HepG2 (cell line): Measurements from ENCODE around the gene ATP2B2. TPM values are rescaled to one million over a fixed set of nuclear protein-coding genes. Genes with fewer than 3 reads are reported as not detected.

Experiments used
- ATAC-seq: fragments of 200-7000 bp; cut with Tn5 transposase; 3 replicates; pipeline ENCODE4 v1.9.1; 2020; ENCODE audit warnings: mild to moderate bottlenecking, moderate library complexity
- BruUV-seq: library from RNA; stranded (reverse); fragments of 400-500 nt; replicated peaks from 2 replicates; lab custom pipeline; 2021; lab: Mats Ljungman, UMichigan
- CTCF ChIA-PET: fragments of 300-600 bp; formaldehyde crosslinking; extraction: SDS; loops from one replicate; lab custom pipeline; 2021; ENCODE audit warnings: low total read pairs, inconsistent platforms, low intra/inter-chr PET ratio; lab: Yijun Ruan, JAX
- POLR2A ChIA-PET: fragments of 350-600 bp; sonication (Branson Sonifier 250); formaldehyde crosslinking; loops from one replicate; lab custom pipeline; 2020; ENCODE audit warnings: antibody characterized with exemption, inconsistent platforms; lab: Yijun Ruan, JAX
- DNase-seq: peaks from one replicate; pipeline ENCODE4 v3.0.0-alpha.2; 2015; ENCODE audit warnings: low spot score
- FAIRE-seq: peaks from 3 replicates; lab custom pipeline; 2011; peaks lifted over from hg19 to GRCh38; lab: Jason Lieb, UNC
- H2AFZ ChIP-seq: one replicate; pipeline ENCODE4 v1.6.1; 2011; ENCODE audit warnings: low read length, inconsistent platforms
- H3K27ac ChIP-seq: fragments of 300-600 bp; 3 replicates; pipeline ENCODE4 v1.8.0; 2011; ENCODE audit warnings: mixed run types, mild to moderate bottlenecking, mixed read lengths, low read length, inconsistent platforms; ENCODE audit not compliant: insufficient read depth; ENCODE audit errors: extremely low read length
- H3K27me3 ChIP-seq, 2 experiments: fragments of 200-600 bp in 1 of 2; 2 replicates in 1 of 2; 3 replicates in 1 of 2; pipeline versions ENCODE4 v1.6.0 to v1.8.0; 2011; ENCODE audit warnings: low read length in 2 of 2, mild to moderate bottlenecking in 2 of 2, moderate library complexity in 2 of 2, inconsistent platforms in 1 of 2; ENCODE audit not compliant: insufficient read depth in 2 of 2, control insufficient read depth in 1 of 2
- H3K36me3 ChIP-seq, 2 experiments: fragments of 200-600 bp in 1 of 2; replicated peaks in 1 of 2; 2 replicates in 1 of 2; 3 replicates in 1 of 2; pipeline versions ENCODE4 v1.5.1 to v1.8.0; 2011; ENCODE audit warnings: low read length in 2 of 2, inconsistent platforms in 1 of 2; ENCODE audit not compliant: insufficient read depth in 2 of 2, control insufficient read depth in 1 of 2
- H3K4me1 ChIP-seq: 2 replicates; pipeline ENCODE4 v1.5.1; 2012; ENCODE audit warnings: low read length, inconsistent platforms; ENCODE audit not compliant: insufficient read depth
- H3K4me2 ChIP-seq: 2 replicates; pipeline ENCODE4 v1.6.0; 2011; ENCODE audit warnings: low read depth, low read length, inconsistent platforms
- H3K4me3 ChIP-seq, 3 experiments: fragments of 200-600 bp in 1 of 3; sonication (generic), shearing (Covaris generic) in 1 of 3; replicated peaks in 1 of 3; 2 replicates each; pipeline ENCODE4 v1.5.1; 2011 to 2016; ENCODE audit warnings: low read length in 3 of 3, inconsistent platforms in 2 of 3, low read depth in 2 of 3, mild to moderate bottlenecking in 2 of 3, control low read depth in 1 of 3, mixed read lengths in 1 of 3; ENCODE audit not compliant: insufficient read depth in 1 of 3
- H3K79me2 ChIP-seq: one replicate; pipeline ENCODE4 v1.6.1; 2011; ENCODE audit warnings: low read length, inconsistent platforms; ENCODE audit not compliant: insufficient read depth
- H3K9ac ChIP-seq: 2 replicates; pipeline ENCODE4 v1.6.0; 2011; ENCODE audit warnings: mild to moderate bottlenecking, low read depth, low read length, inconsistent platforms; ENCODE audit not compliant: insufficient read depth
- H3K9me3 ChIP-seq: 2 replicates; pipeline ENCODE4 v1.5.1; 2012; ENCODE audit warnings: mild to moderate bottlenecking, low read length
- H4K20me1 ChIP-seq: 2 replicates; pipeline ENCODE4 v1.6.0; 2011; ENCODE audit warnings: inconsistent platforms, mild to moderate bottlenecking, low read length, moderate library complexity; ENCODE audit not compliant: insufficient read depth
- ARNT ChIP-seq: fragments of 450-650 bp; IDR thresholded peaks from 2 replicates; pipeline ENCODE4 v1.6.1; 2017
- HMG20A ChIP-seq: IDR thresholded peaks from 2 replicates; pipeline ENCODE4 v1.6.1; 2016; ENCODE audit warnings: borderline replicate concordance
- HNRNPK ChIP-seq: fragments of 200-400 bp; formaldehyde crosslinking; IDR thresholded peaks from 2 replicates; pipeline ENCODE4 v1.6.1; 2018; ENCODE audit warnings: low read length, low read depth, moderate library complexity, mild to moderate bottlenecking; ENCODE audit not compliant: poor library complexity, severe bottlenecking
- ISX ChIP-seq: sonication (generic); formaldehyde crosslinking; conservative IDR thresholded peaks from 2 replicates; pipeline ENCODE4 v1.5.0; 2020; ENCODE audit warnings: missing genetic modification reagents
- KAT2B ChIP-seq: fragments of 150-350 bp; IDR thresholded peaks from 2 replicates; pipeline ENCODE4 v1.6.1; 2014; ENCODE audit warnings: low read depth, low read length, borderline replicate concordance
- NFIB ChIP-seq: sonication (generic); formaldehyde crosslinking; IDR thresholded peaks from 2 replicates; pipeline ENCODE4 v1.9.0; 2021; ENCODE audit warnings: missing genetic modification reagents, mild to moderate bottlenecking, borderline replicate concordance
- POLR2A ChIP-seq, 2 experiments: IDR thresholded peaks; 2 replicates each; pipeline ENCODE4 v1.6.1; 2011; ENCODE audit warnings: low read depth in 2 of 2, low read length in 2 of 2, mild to moderate bottlenecking in 1 of 2, moderate library complexity in 1 of 2; ENCODE audit not compliant: insufficient read depth in 1 of 2
- POLR2AphosphoS2 ChIP-seq: IDR thresholded peaks from 2 replicates; pipeline ENCODE4 v1.6.1; 2011; ENCODE audit warnings: low read depth, low read length, improper control_type of control experiment
- TOE1 ChIP-seq: sonication (generic); formaldehyde crosslinking; IDR thresholded peaks from 2 replicates; pipeline ENCODE4 v1.4.0; 2020; ENCODE audit warnings: mild to moderate bottlenecking, missing genetic modification reagents
- ZBTB26 ChIP-seq: IDR thresholded peaks from 2 replicates; pipeline ENCODE4 v1.6.1; 2016; ENCODE audit warnings: missing compliant biosample characterization, missing genetic modification reagents, borderline replicate concordance
- ZBTB37 ChIP-seq: sonication (generic); formaldehyde crosslinking; IDR thresholded peaks from 2 replicates; pipeline ENCODE4 v1.4.0; 2020; ENCODE audit warnings: mild to moderate bottlenecking, missing genetic modification reagents
- ZFP82 ChIP-seq: sonication (generic); formaldehyde crosslinking; IDR thresholded peaks from 2 replicates; pipeline ENCODE4 v1.5.1; 2020; ENCODE audit warnings: mild to moderate bottlenecking, missing genetic modification reagents, borderline replicate concordance
- ZNF333 ChIP-seq: sonication (generic); formaldehyde crosslinking; IDR thresholded peaks from 2 replicates; pipeline ENCODE4 v1.4.0; 2020; ENCODE audit warnings: mild to moderate bottlenecking, missing genetic modification reagents, borderline replicate concordance
- ZNF570 ChIP-seq: sonication (generic); formaldehyde crosslinking; IDR thresholded peaks from 2 replicates; pipeline ENCODE4 v1.4.0; 2020; ENCODE audit warnings: mild to moderate bottlenecking, missing genetic modification reagents, borderline replicate concordance
- ZSCAN30 ChIP-seq: sonication (generic); formaldehyde crosslinking; IDR thresholded peaks from 2 replicates; pipeline ENCODE4 v1.5.0; 2020; ENCODE audit warnings: mild to moderate bottlenecking, missing genetic modification reagents
- WGBS: methylation state at CpG from one replicate; pipeline ENCODE4 v1.1.6; 2017; ENCODE audit warnings: low lambda C conversion rate; 5-methylcytosine and 5-hydroxymethylcytosine counted together
- in situ Hi-C: cut with HindIII; loops from 2 replicates; pipeline ENCODE4 v1.10.0; 2017; ENCODE audit warnings: low pct_unique_long_range_greater_than_20kb; ENCODE audit not compliant: extremely low pct_ligation_motif_present
- intact Hi-C: fragments of 100-400 bp; cut with micrococcal nuclease; formaldehyde crosslinking; loops from one replicate; pipeline ENCODE4 v1.10.0; 2022; ENCODE audit not compliant: unreplicated experiment
- polyA plus RNA-seq, 8 experiments: library from polyadenylated mRNA; depleted of rRNA in 3 of 8; stranded (reverse) in 7 of 8; unstranded in 1 of 8; fragments of >200 nt; fragmentation: Illumina TruSeq in 4 of 8; extraction: Trizol in 4 of 8; gene quantifications; 2 replicates each; pipeline versions ENCODE4 v1.2.1 to v1.2.3, GENCODE V29; 2011 to 2016; ENCODE audit warnings: low read depth in 4 of 8, missing spikeins in 1 of 8, mixed read lengths in 1 of 8; ENCODE audit not compliant: insufficient read depth in 1 of 8
- total RNA-seq, 5 experiments: library from RNA; depleted of rRNA; stranded (reverse); fragments of >200 nt; fragmentation: Illumina TruSeq; extraction: Trizol; gene quantifications; 2 replicates each; pipeline ENCODE4 v1.2.3, GENCODE V29; 2016; ENCODE audit warnings: low read depth in 1 of 5
- TF ChIP-seq, protein P1 (sequence below): sonication (generic); formaldehyde crosslinking; IDR thresholded peaks from 2 replicates; pipeline ENCODE4 v1.4.0; 2020; ENCODE audit warnings: missing genetic modification reagents

ATP2B2 gene
- total and polyA plus RNA-seq, 2 of the 13 experiments (the other 11 are each of a cell fraction or from before 2014, with no cell fraction given): 1.5 to 2.3 TPM

- Histone ChIP-seq H2AFZ (no peak overlapping the region), H3K4me2 (no peak overlapping the region), H4K20me1 (no peaks in the 10 kb centered on the region), H3K27me3 (peaks cover 1 to 20% of the 10 kb centered on the region in 2 experiments; a peak in 2 of 5 replicates), H3K9ac (no peak overlapping the region), H3K9me3 (no peaks in the 10 kb centered on the region), H3K36me3 (no peaks in the 10 kb centered on the region), H3K79me2 (no peaks in the 10 kb centered on the region), H3K4me1 (no peaks in the 10 kb centered on the region), H3K27ac (no peak overlapping the region), H3K4me3 (no peak overlapping the region)
- 81% methylated on average over 2 of the region's 13 CpGs for WGBS
- TF ChIP-seq ZBTB26 (no peak), POLR2AphosphoS2 (no peak), ARNT (no peak), ZNF333 (CRISPR knock-in tag) (no peak), ZNF570 (CRISPR knock-in tag) (no peak), HNRNPK (no peak), TOE1 (CRISPR knock-in tag) (no peak), ZSCAN30 (CRISPR knock-in tag) (no peak), ZBTB37 (no peak), NFIB (CRISPR knock-in tag) (no peak), ISX (CRISPR knock-in tag) (no peak), KAT2B (no peak), ZFP82 (CRISPR knock-in tag) (no peak), HMG20A (CRISPR knock-in tag) (no peak), POLR2A (IDR thresholded peaks at IDR 0.05; ENCODE audit: insufficient read depth in 1 of 2, low read depth in 2 of 2, low read length in 2 of 2) (no peak)
- TF ChIP-seq, protein P1, sequence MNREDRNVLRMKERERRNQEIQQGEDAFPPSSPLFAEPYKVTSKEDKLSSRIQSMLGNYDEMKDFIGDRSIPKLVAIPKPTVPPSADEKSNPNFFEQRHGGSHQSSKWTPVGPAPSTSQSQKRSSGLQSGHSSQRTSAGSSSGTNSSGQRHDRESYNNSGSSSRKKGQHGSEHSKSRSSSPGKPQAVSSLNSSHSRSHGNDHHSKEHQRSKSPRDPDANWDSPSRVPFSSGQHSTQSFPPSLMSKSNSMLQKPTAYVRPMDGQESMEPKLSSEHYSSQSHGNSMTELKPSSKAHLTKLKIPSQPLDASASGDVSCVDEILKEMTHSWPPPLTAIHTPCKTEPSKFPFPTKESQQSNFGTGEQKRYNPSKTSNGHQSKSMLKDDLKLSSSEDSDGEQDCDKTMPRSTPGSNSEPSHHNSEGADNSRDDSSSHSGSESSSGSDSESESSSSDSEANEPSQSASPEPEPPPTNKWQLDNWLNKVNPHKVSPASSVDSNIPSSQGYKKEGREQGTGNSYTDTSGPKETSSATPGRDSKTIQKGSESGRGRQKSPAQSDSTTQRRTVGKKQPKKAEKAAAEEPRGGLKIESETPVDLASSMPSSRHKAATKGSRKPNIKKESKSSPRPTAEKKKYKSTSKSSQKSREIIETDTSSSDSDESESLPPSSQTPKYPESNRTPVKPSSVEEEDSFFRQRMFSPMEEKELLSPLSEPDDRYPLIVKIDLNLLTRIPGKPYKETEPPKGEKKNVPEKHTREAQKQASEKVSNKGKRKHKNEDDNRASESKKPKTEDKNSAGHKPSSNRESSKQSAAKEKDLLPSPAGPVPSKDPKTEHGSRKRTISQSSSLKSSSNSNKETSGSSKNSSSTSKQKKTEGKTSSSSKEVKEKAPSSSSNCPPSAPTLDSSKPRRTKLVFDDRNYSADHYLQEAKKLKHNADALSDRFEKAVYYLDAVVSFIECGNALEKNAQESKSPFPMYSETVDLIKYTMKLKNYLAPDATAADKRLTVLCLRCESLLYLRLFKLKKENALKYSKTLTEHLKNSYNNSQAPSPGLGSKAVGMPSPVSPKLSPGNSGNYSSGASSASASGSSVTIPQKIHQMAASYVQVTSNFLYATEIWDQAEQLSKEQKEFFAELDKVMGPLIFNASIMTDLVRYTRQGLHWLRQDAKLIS (CRISPR knock-in tag): no peak
- in situ Hi-C loops: no loop called here
- ATAC-seq (peak; percentile 63), DNase-seq (no peak), FAIRE-seq (no peak)
- intact Hi-C loops: no loop called here
- CTCF ChIA-PET: no interaction called here
- POLR2A ChIA-PET: no interaction called here
- no TSS peak for BruUV-seq
Measured at GRCh38 chr3:10527295-10528001, 22.1 kb upstream of the ATP2B2 start.
